ENCODE data around the gene LAMC1. TPM values are rescaled to one million over a fixed set of nuclear protein-coding genes. Genes with fewer than 3 reads are reported as not detected.
"Not testable (repeated sequence)": the region's sequence is repeated elsewhere in the genome, so short reads cannot be mapped to it uniquely, and the experiment has no call there.

Gene LAMC1
- total RNA-seq, 2 donors from 2014 or later, result 39.3 to 141 TPM

- intact Hi-C loops (cut with DNase I), result no loop called here
- Histone ChIP-seq H3K36me3 (no peaks in the 10 kb centered on the region), H3K27me3 (replicated peaks; ENCODE audit: insufficient read depth) (no peaks in the 10 kb centered on the region), H3K27ac (no peak overlapping the region), H3K4me3 (no peak overlapping the region), H3K4me1 (replicated peaks) (no peaks in the 10 kb centered on the region), H3K9me3 (no peaks in the 10 kb centered on the region)
- no peak for DNase-seq (ENCODE audit: low spot score)
- TF ChIP-seq, protein P1, sequence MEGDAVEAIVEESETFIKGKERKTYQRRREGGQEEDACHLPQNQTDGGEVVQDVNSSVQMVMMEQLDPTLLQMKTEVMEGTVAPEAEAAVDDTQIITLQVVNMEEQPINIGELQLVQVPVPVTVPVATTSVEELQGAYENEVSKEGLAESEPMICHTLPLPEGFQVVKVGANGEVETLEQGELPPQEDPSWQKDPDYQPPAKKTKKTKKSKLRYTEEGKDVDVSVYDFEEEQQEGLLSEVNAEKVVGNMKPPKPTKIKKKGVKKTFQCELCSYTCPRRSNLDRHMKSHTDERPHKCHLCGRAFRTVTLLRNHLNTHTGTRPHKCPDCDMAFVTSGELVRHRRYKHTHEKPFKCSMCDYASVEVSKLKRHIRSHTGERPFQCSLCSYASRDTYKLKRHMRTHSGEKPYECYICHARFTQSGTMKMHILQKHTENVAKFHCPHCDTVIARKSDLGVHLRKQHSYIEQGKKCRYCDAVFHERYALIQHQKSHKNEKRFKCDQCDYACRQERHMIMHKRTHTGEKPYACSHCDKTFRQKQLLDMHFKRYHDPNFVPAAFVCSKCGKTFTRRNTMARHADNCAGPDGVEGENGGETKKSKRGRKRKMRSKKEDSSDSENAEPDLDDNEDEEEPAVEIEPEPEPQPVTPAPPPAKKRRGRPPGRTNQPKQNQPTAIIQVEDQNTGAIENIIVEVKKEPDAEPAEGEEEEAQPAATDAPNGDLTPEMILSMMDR (IDR thresholded peaks at IDR 0.05), result no peak
- TF ChIP-seq POLR2A (IDR thresholded peaks at IDR 0.05) (no peak), POLR2AphosphoS5 (IDR thresholded peaks at IDR 0.05) (no peak)
These were observed 38.0 kb downstream of the LAMC1 start for GRCh38 chr1:183061194-183061593.

DNA sequence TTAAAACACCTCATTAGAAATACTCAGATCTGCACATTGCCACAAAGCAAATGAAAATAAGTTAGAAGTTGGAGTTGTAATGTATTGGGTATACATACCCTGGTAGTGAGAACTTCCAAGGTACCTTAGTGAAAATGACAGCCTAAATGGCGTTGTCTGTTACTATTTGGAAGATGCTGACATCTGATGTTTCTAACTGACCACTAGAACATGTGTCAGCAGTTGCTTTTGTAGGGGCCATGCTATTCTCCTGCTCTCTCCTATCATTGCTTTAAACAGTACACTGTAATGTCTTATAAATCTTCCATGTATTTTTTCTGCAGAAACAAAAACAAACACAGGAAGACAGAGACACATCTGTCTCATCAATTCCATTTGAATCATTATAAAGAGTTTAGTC lies 40.1 kb downstream of the LAMC1 start:
- intact Hi-C loops (cut with DNase I), result no loop called here
- WGBS, result 63% methylated on average over 1 of the region's 1 CpG

GRCh38 chr1:183065168-183065706 lies 42.0 kb downstream of the LAMC1 start:
- Histone ChIP-seq H3K27ac (no peak overlapping the region), H3K4me3 (no peak overlapping the region), H3K36me3 (no peaks in the 10 kb centered on the region), H3K27me3 (replicated peaks; ENCODE audit: insufficient read depth) (no peaks in the 10 kb centered on the region), H3K9me3 (no peaks in the 10 kb centered on the region), H3K4me1 (replicated peaks) (no peaks in the 10 kb centered on the region)
- no peak for DNase-seq (ENCODE audit: low spot score)
- TF ChIP-seq POLR2A (IDR thresholded peaks at IDR 0.05) (no peak), POLR2AphosphoS5 (IDR thresholded peaks at IDR 0.05) (no peak)
- TF ChIP-seq, protein P1 (IDR thresholded peaks at IDR 0.05), result no peak
- 91% methylated on average over 6 of the region's 6 CpGs for WGBS
- intact Hi-C loops (cut with DNase I), result no loop called here

More for the DNA sequence above, 40.1 kb downstream of the LAMC1 start:
- no peak for DNase-seq (ENCODE audit: low spot score)
- H3K27me3 ChIP-seq (replicated peaks; ENCODE audit: insufficient read depth), result no peaks in the 10 kb centered on the region
- H3K36me3 ChIP-seq, result no peaks in the 10 kb centered on the region
- no peaks in the 10 kb centered on the region for H3K9me3 ChIP-seq
- no peak for TF ChIP-seq POLR2A (IDR thresholded peaks at IDR 0.05)
- no peak for TF ChIP-seq POLR2AphosphoS5 (IDR thresholded peaks at IDR 0.05)
- TF ChIP-seq, protein P1 (IDR thresholded peaks at IDR 0.05), result no peak
- H3K4me3 ChIP-seq, result no peak overlapping the region
- H3K27ac ChIP-seq, result no peak overlapping the region
- no peaks in the 10 kb centered on the region for H3K4me1 ChIP-seq (replicated peaks)

DNA sequence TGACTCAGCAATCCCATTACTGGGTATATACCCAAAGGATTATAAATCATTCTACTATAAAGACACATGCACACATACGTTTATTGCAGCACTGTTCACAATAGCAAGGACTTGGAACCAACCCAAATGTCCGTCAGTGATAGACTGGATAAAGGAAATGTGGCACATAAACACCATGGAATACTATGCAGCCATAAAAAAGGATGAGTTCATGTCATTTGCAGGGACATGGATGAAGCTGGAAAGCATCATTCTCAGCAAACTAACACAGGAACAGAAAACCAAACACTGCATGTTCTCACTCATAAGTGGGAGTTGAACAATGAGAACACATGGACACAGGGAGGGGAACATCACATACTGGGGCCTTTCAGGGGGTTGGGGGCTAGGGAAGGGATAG lies 43.2 kb downstream of the LAMC1 start:
- intact Hi-C loops (cut with DNase I); H3K4me3 ChIP-seq; H3K27ac ChIP-seq; H3K4me1 ChIP-seq (replicated peaks); DNase-seq (ENCODE audit: low spot score); H3K27me3 ChIP-seq (replicated peaks; ENCODE audit: insufficient read depth); H3K9me3 ChIP-seq; H3K36me3 ChIP-seq: not testable (repeated sequence)
- WGBS, result 71% methylated on average over 2 of the region's 2 CpGs

DNA sequence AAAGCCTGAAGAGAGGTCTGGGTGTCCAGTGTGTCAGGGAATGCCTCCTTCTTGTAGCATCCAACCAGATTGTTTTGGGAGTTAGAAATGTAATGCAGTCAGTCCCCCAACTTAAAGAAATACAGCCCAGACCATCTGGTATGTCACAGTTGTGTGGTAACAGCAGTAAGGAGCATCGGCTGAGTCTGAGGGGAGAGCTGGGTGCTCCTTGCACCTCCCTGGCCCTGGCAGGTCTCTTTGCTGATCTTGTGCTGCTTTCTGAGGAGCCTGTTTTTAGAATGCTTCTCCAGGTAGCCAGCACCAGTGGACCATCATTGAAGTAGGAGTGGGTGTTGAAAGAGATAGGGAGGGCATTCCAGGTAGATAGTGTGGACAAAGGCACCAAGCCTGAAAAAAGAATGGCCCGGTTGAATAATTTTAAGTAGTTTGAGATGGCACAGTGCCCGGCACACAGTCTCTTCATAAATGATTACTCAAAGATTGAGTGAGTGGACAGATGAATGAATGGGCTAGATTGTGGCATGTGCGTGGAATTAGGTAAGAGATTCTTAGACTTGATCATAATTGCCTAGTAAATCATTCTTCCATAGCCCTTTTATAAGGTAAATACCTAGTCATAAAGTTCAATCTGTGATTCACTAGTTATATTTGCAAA lies 46.5 kb downstream of the LAMC1 start:
- Histone ChIP-seq H3K4me1 (replicated peaks) (no peaks in the 10 kb centered on the region), H3K36me3 (no peaks in the 10 kb centered on the region), H3K27me3 (replicated peaks; ENCODE audit: insufficient read depth) (no peaks in the 10 kb centered on the region), H3K27ac (no peak overlapping the region), H3K9me3 (no peaks in the 10 kb centered on the region), H3K4me3 (no peak overlapping the region)
- WGBS, result 51% methylated on average over 4 of the region's 4 CpGs
- intact Hi-C loops (cut with DNase I), result no loop called here
- TF ChIP-seq POLR2A (IDR thresholded peaks at IDR 0.05) (no peak), POLR2AphosphoS5 (IDR thresholded peaks at IDR 0.05) (peak; percentile 56)
- TF ChIP-seq, protein P1 (IDR thresholded peaks at IDR 0.05), result no peak
- peak; percentile 66 for DNase-seq (ENCODE audit: low spot score)
